B cell (primary cell): ENCODE data around the gene ALOX12. TPM values are rescaled to one million over a fixed set of nuclear protein-coding genes. Genes with fewer than 3 reads are reported as not detected.
A peak's percentile ranks its signal among the peaks of the same experiment; 100 is the strongest.

ENCODE experiments used
- ATAC-seq: fragments of 200-7000 bp; cut with Tn5 transposase; one replicate; pipeline ENCODE4 v1.10.0; 2021; ENCODE audit warnings: low read depth, mild to moderate bottlenecking, moderate number of reproducible peaks, moderate library complexity
- CTCF ChIA-PET: fragments of 350-600 bp; sonication (Branson Sonifier 250); formaldehyde crosslinking; loops from one replicate; lab custom pipeline; 2021; ENCODE audit warnings: antibody characterized with exemption, inconsistent platforms; lab: Charles Lee
- POLR2A ChIA-PET: fragments of 350-600 bp; sonication (Branson Sonifier 250); formaldehyde crosslinking; loops from one replicate; lab custom pipeline; 2021; ENCODE audit warnings: antibody characterized with exemption; lab: Charles Lee
- DNase-seq: peaks from one replicate; pipeline ENCODE4 v3.0.0; 2013
- H2AFZ ChIP-seq: 2 replicates; pipeline ENCODE4 v1.6.1; 2012; ENCODE audit warnings: mild to moderate bottlenecking, low read depth, low read length; ENCODE audit not compliant: insufficient read depth, poor library complexity, severe bottlenecking
- H3K27ac ChIP-seq, 2 donors: 1 replicate in 1 of 2; 2 replicates in 1 of 2; pipeline ENCODE4 v1.5.1; 2012 to 2013; ENCODE audit warnings: low read length in 2 of 2, mild to moderate bottlenecking in 2 of 2, moderate library complexity in 1 of 2
- H3K27me3 ChIP-seq, 4 experiments: fragments of 200-600 bp in 1 of 4; sonication (generic) in 1 of 4; replicated peaks in 1 of 4; 1 replicate in 2 of 4; 2 replicates in 2 of 4; pipeline versions ENCODE4 v1.6.1 to v1.7.0; 2013 to 2016; ENCODE audit warnings: low read length in 3 of 4, mild to moderate bottlenecking in 2 of 4, mixed read lengths in 1 of 4, moderate library complexity in 1 of 4; ENCODE audit not compliant: insufficient read depth in 4 of 4, control insufficient read depth in 3 of 4; ENCODE audit errors: control extremely low read depth in 1 of 4
- H3K36me3 ChIP-seq, 2 experiments: replicated peaks in 1 of 2; 1 replicate in 1 of 2; 2 replicates in 1 of 2; pipeline versions ENCODE4 v1.6.1 to v1.7.1; 2013; ENCODE audit warnings: low read length in 1 of 2; ENCODE audit not compliant: insufficient read depth in 2 of 2, control insufficient read depth in 1 of 2; ENCODE audit errors: control extremely low read depth in 1 of 2, extremely low read depth in 1 of 2
- H3K4me1 ChIP-seq, 2 donors: fragments of 200-600 bp in 1 of 2; sonication (generic) in 1 of 2; 1 replicate in 1 of 2; 2 replicates in 1 of 2; pipeline versions ENCODE4 v1.5.1 to v1.6.1; 2013 to 2017; ENCODE audit warnings: low read length in 2 of 2; ENCODE audit not compliant: control insufficient read depth in 2 of 2, insufficient read depth in 2 of 2
- H3K4me2 ChIP-seq: replicated peaks from 2 replicates; pipeline ENCODE3; 2012; ENCODE audit warnings: mild to moderate bottlenecking, low read depth, low read length; ENCODE audit not compliant: poor library complexity, severe bottlenecking
- H3K4me3 ChIP-seq, 5 experiments: fragments of 200-600 bp in 1 of 5; sonication (generic) in 1 of 5; 1 replicate in 3 of 5; 2 replicates in 2 of 5; pipeline versions ENCODE4 v1.5.1 to v1.7.0; 2011 to 2016; ENCODE audit warnings: low read length in 4 of 5, mild to moderate bottlenecking in 4 of 5, low read depth in 2 of 5, control low read depth in 1 of 5, moderate library complexity in 1 of 5; ENCODE audit not compliant: insufficient read depth in 1 of 5; ENCODE audit errors: control extremely low read depth in 1 of 5, extremely low read depth in 1 of 5
- H3K79me2 ChIP-seq: fragments of 200-600 bp; sonication (generic); one replicate; pipeline ENCODE4 v1.6.0; 2016; ENCODE audit warnings: low read length; ENCODE audit not compliant: control insufficient read depth, insufficient read depth
- H3K9ac ChIP-seq: fragments of 200-600 bp; sonication (generic); 2 replicates; pipeline ENCODE4 v1.6.1; 2017; ENCODE audit warnings: mild to moderate bottlenecking, low read length, moderate library complexity
- H3K9me3 ChIP-seq, 3 donors: one replicate each; pipeline versions ENCODE4 v1.6.1 to v1.7.1; 2013; ENCODE audit warnings: low read length in 2 of 3; ENCODE audit not compliant: control insufficient read depth in 2 of 3, insufficient read depth in 1 of 3; ENCODE audit errors: control extremely low read depth in 1 of 3
- H4K20me1 ChIP-seq: 2 replicates; pipeline ENCODE4 v1.6.0; 2012; ENCODE audit warnings: mild to moderate bottlenecking, low read length; ENCODE audit not compliant: insufficient read depth, control insufficient read depth, poor library complexity, severe bottlenecking
- H3K27ac Mint-ChIP-seq: one replicate; pipeline ENCODE4 v1.8.0; 2021; ENCODE audit warnings: mixed read lengths
- H3K27me3 Mint-ChIP-seq: one replicate; pipeline ENCODE4 v1.8.0; 2021; ENCODE audit warnings: mixed read lengths
- H3K4me1 Mint-ChIP-seq: one replicate; pipeline ENCODE4 v1.8.0; 2021; ENCODE audit warnings: mixed read lengths
- H3K4me3 Mint-ChIP-seq: one replicate; pipeline ENCODE4 v1.8.0; 2021; ENCODE audit warnings: mixed read lengths
- H3K9me3 Mint-ChIP-seq: one replicate; pipeline ENCODE4 v1.8.0; 2022; ENCODE audit warnings: mixed read lengths; ENCODE audit not compliant: insufficient read depth
- CTCF ChIP-seq: fragments of 200-600 bp; IDR thresholded peaks from one replicate; pipeline ENCODE4 v1.8.0; 2022; ENCODE audit warnings: antibody characterized with exemption, mild to moderate bottlenecking
- EZH2 ChIP-seq: IDR thresholded peaks from 2 replicates; pipeline ENCODE4 v1.6.1; 2012; ENCODE audit warnings: borderline replicate concordance, low read depth, mild to moderate bottlenecking, moderate library complexity, low read length; ENCODE audit not compliant: insufficient read depth, poor library complexity, severe bottlenecking
- WGBS: methylation state at CpG from one replicate; pipeline ENCODE4 v1.1.5; 2013; ENCODE audit warnings: missing lambda C conversion rate; ENCODE audit not compliant: insufficient coverage; 5-methylcytosine and 5-hydroxymethylcytosine counted together
- intact Hi-C: fragments of 100-400 bp; cut with micrococcal nuclease; formaldehyde crosslinking; loops from one replicate; pipeline ENCODE4 v1.10.0; 2022
- polyA plus RNA-seq: library from polyadenylated mRNA; depleted of rRNA; stranded (reverse); fragments of >200 nt; gene quantifications from 2 replicates; pipeline ENCODE4 v1.2.3, GENCODE V29; 2012
- total RNA-seq, 2 donors: library from RNA; stranded (reverse); fragments of 120-200 nt in 1 of 2; gene quantifications; 1 replicate in 1 of 2; 2 replicates in 1 of 2; pipeline versions ENCODE4 v1.2.3 to v1.2.4, GENCODE V29; 2013 to 2022

Gene ALOX12
- total and polyA plus RNA-seq, 2 donors (not counting 1 experiment from before 2014, with no cell fraction given): 0.07 TPM; not detected in 1

DNA sequence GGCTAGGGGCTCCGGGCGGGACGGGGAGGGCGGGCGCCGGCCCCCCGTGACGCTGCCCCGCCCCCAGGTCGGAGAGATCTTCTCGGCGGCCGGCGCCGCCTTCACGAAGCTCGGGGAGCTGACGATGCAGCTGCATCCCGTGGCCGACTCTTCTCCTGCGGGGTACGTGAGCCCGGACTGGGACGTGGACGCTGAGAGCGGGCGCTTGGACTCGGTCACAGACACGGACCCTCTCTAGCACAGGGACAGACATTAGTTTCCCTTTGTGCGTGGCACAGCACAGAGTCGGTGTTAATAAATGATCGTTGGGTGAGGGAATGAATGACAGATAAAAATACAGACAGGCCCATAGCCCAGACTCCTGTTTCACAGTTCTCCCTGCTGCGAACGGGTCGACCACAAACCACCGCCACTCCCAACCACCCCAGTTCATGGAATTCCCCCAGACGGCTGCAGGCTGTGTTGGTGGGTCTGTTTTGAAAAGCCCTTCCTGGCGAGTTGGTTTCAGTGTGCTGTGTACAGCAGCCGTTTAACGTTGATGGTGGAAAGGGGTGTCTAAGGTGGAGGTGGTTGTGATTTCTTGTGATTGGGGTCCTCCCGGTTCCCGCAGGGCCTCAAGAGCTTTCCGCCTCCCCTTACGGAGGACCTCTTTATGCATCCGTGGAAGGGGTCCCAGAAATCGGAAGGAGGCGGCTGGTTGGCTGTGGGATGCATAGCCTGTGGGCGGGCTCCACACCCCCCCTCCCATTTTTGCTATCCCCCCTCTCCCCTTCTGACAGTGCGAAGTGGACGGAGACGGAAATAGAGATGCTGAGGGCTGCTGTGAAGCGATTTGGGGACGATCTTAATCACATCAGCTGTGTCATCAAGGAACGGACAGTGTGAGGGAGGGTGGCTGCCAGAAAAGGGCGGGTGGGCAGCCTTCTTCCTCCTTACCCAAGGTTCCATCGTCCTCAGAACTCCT is 19.4 kb downstream of the ALOX12 start:
- H3K4me3 ChIP-seq: peak overlapping the region; percentile 51 to 100 (median 95)
- H3K79me2 ChIP-seq: peaks cover 47% of the 10 kb centered on the region
- H3K27me3 ChIP-seq: no peaks in the 10 kb centered on the region
- H3K9me3 Mint-ChIP-seq: no peaks in the 10 kb centered on the region
- peak; percentile 51 for TF ChIP-seq CTCF
- TF ChIP-seq EZH2: no peak
- H3K4me2 ChIP-seq: peak overlapping the region; percentile 86
- peaks cover 0 to 3% (median 0%) of the 10 kb centered on the region in 3 donors for H3K9me3 ChIP-seq
- peaks cover 35 to 53% of the 10 kb centered on the region in 2 donors for H3K4me1 ChIP-seq
- peaks cover 10% of the 10 kb centered on the region for H4K20me1 ChIP-seq
- H3K4me3 Mint-ChIP-seq: peak overlapping the region; percentile 97
- H3K36me3 ChIP-seq: peaks cover 0 to 20% of the 10 kb centered on the region in 2 experiments
- peak overlapping the region; percentile 96 for H3K27ac Mint-ChIP-seq
- ATAC-seq (peak; percentile 4), DNase-seq (peak; percentile 89)
- H3K27me3 Mint-ChIP-seq: no peaks in the 10 kb centered on the region
- H3K4me1 Mint-ChIP-seq: peaks cover 46% of the 10 kb centered on the region
- WGBS: under 1% methylated on average over 33 of the region's 56 CpGs
- H3K27ac ChIP-seq: peak overlapping the region; percentile 97 to 99
- ChIA-PET POLR2A (interaction anchor here (0.5 to 1.7 kb wide), 7 partner anchors 8 to 1961 kb away, joined by 3 to 9 read pairs (median 6); partner anchors contain the start of genes BCL6B, SLC16A11 and SLC16A13), CTCF (interaction anchor here (1.0 to 2.2 kb wide), 8 partner anchors 11 to 172 kb away, joined by 3 to 10 read pairs (median 4); partner anchors contain the start of gene SLC16A13)
- peak overlapping the region; percentile 89 for H3K9ac ChIP-seq
- intact Hi-C loops: loop anchor here (1.0 to 10.0 kb wide), 7 partner anchors 7 to 1422 kb away; partner anchors contain the start of genes C17orf100, CD68, KDM6B and MED31
- peak overlapping the region; percentile 69 for H2AFZ ChIP-seq
